Stimulated activated CD8-positive, alpha-beta memory T cell treated with anti-CD3 and anti-CD28 coated beads, Interleukin-4, amount 100 ng/mL, for 4 hours (primary cell): ENCODE results near the gene PNPO.

ENCODE experiments used
- DNase-seq, 2 donors: peaks; one replicate each; pipeline ENCODE4 v3.0.0-alpha.2; 2020; ENCODE audit warnings: low read depth in 2 of 2, low spot score in 1 of 2

The PNPO gene

DNA sequence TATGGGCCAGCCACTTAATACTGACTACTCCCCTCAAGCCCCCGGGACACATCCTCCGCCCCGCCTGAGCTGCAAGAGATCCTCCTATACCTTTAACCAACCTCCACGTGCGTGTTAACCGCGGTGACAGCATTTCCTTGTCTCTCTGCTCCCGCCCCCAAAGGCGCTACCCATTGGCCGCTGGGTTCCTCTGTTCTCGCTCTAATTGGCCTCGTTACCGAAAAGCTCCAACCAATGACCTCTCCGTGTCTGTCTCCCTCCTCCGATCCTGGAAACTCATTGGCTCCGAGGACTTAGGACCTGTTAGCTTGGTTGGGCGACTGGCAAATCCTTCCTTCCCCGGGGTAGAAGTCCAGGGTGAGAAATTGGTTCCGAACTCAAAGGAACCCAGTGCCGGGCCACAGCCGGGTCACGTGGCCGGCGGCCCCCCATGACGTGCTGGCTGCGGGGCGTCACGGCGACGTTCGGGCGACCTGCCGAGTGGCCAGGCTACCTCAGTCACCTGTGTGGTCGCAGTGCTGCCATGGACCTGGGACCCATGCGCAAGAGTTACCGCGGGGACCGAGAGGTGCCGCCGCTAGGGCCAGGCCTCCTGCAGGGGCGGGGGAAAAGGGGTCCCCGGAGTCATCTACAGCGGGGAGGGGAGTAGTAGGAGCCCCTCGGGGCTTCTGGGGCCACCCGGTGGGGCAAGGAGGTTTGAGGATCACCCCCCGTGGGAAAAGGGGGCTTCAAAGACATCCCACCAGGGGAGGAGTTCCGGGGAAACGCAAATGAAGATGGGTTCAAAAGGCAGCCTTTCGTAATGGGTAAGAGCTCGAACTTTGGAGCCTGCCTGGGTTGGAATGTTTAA is at the start of gene PNPO:
Gene PNPO, plus strand, starts transcription at position 326 of the 850 bp plus-strand sequence. Its CDS starts 105 bp downstream, at position 431.
- DNase-seq: peak; percentile 87 to 93

- DNase-seq: no peak
Measured at GRCh38 chr17:47894498-47895346, 46.6 kb upstream of the PNPO start.

DNA sequence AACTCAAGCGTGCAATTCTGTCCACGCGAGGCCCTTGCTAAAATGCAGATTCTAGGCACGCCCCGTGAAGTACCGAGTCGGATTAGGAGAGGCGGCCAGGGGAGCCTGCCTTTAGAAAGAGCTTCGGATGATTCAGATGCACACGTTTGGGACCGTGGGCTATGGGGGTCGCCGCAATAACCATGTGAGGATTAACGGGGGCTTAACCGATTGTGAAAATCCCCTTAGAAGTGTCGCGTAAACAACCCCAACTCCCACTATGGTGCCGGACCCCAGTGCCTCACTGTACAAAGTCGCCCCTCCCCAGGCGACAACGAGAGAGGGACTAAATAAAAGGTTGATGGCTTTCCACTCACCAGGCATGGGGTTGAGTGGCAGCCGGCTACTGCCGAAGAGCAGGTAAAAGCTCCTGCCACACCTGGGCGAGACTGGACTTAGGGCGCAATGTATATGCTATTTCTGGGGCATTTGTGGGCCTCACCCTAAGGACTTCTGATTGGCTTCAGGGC is 46.0 kb upstream of the PNPO start:
- no peak for DNase-seq

DNA sequence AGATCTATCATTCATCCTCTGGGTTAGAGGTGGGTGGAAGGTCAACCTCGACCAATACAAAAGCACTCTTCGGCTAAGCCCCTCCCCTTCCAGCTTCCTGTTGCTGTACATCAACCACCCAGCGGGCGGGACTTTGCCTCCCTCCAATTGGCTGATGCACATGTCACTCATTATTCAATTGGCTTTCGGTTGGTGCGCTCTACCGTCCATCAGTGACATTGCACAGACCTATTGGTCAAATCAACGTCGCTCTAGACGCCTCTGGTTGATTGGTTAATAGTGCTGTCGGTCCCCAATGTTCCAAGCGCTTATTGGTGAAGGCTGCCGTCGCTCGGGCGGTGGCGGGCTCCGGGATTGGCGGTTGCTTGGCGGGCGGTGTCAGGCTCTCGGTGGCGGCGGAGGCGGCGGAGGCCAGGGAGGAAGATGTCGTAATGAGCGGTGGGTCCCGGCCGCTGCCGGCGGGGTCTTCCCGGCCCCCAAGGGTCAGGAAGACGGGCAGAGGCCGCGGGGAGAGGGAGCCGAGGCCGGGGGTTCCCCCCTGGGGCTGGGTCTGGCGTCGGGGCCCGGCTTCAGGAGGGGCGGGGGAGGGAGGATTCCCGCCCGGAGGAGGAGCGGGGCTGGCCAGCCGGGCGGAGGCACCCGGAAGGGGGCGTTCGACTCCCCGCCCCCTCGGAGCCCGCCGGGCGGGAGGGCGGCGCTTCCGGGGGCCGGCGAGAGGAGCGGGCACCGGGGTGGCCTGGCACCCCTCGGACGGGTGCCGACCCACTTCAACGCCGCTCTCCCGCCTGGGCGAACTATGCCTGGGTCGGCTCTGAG is 45.3 kb upstream of the PNPO start, which contains the start of gene SP2:
Gene SP2, plus strand, starts transcription at position 381 of the 816 bp plus-strand sequence. Its CDS starts 51 bp downstream, at position 432.
- peak; percentile 99 for DNase-seq

DNA sequence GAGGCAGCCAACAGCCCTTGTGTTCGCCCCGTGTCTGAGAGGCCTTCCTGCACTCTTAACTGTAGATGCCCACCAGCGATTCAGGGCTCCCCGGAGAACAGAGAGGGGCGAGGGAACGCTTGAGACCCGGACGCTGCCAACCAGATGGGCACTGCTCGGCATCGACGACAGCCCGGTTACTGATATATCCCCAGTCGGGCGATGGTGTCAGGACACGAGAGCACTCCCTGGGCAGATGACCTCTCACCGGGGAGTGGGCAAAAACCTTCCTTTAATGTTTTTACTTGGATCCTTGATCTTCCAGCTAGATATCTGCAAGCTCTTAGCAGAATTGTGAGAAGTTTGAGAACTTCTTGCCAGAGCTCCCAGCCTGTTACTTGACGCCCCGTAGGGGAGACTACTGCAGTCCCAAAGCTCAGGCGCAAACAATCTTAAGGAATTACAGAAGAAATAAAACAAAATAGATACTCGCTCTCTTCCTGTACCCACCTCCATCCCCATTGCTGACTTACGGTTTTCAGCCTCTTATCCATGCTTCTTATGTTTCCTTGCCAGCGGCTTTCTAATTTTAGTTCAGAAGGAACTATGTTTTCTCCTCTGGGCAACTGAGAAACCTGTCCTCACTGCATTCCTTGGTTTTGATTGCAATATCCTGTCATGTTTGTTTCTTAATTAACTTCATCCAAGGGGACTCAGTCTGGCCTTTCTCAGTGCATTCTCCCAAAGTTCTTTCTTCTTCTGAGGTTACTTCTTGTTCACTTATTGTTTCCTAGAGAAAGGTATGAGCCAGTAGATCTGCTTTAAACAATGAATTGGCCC is 44.5 kb upstream of the PNPO start:
- DNase-seq: peak; percentile 1 to 6

DNA sequence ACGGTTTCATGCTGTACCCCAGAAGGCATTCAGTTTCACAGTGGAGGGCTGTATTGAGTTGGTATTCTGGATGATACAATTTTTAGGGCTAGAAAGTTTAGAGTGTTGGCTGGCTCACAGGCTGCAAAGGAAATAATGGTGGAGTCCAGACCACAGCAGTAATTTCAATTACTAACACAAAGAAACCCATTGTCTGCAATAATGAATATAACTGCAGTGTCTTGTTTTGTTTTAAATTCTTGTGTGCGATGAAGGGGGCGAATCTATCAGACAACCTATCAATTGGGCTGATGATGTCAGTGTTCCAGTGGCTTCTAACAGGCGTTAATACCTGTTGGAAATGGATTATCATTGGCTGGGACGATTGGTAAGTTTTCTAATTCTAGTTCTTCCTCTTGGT is 43.8 kb upstream of the PNPO start:
- no peak for DNase-seq

DNA sequence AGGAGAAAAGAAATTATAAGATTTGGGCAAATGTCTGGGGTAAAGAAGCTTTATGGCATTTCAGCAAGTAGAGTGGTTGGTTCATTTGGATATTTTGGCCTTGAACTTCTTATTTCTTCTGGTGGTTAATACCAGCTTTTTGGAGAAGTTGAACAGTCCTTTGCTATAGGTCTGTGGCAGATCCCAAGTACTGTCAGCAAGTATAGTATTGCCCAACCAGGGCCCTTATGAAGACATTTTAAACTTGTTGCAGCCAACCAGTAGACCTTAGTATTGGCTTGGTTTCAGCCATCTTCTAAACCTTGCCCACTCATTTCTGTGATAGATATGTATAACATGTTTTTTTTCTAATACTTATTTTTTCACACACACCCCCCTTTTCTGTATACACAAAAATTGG is 43.1 kb upstream of the PNPO start:
- no peak for DNase-seq

GRCh38 chr17:47899643-47900042 is 41.7 kb upstream of the PNPO start:
- DNase-seq: no peak

- no peak for DNase-seq
Measured at GRCh38 chr17:47901423-47901822, 39.9 kb upstream of the PNPO start.

DNA sequence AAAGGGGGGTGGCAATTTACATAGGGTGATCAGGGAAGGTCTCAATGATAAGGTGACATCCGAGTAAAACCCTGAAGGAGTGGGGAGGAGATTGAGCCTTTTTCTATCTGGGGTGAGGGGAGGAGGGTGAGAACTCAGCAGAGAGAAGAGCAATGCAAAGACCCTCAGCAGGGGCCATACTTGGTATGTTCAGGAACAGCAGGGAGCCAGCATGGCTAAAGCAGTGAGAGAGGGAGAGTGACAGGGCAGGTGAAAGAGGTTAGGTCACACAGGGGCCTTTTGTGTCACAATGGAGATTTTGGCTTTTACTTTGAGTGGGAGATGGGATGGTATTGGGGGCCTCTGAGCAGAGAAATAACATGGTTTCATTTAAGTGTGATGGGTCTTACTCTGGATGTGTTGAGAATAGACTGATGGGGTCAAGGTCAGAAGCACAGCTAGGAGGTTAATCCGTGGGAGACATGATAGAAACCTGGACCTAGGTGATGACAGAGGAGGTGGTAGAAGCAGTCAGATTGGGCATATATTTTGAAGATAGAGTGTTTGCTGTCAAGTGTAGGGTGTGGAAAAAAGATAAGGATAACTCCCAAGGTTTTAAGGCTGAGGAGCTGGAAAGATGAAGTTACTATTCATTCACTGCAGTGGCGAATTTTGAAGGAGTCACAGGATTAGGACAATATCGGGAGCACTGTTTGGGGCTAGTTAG is 39.2 kb upstream of the PNPO start:
- no peak for DNase-seq

DNA sequence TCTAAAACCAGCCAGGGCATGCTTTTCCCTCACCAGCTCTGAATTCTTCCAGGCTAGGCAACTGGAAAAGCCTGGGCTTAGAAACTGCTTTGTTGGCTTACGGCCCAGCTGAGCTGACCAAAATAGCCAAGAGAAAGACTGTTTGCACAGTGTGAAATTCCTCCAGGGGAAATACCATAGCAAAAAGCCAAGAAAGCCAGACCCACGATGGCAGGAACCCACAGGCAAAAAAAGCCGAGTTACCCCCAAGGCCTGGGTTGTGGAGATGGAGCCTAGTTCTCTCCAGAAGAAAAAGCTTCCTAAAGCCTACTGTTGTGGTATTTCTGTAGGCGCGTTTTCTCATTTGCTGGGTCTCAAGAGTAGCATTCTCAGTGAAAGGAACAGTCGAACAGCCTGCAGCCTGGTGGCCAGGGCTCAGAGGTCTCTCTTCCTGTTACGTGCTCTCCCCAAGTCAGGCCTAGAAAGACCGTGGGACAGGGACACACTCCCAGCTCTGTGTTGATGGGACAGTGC is 36.1 kb upstream of the PNPO start:
- DNase-seq: no peak

DNA sequence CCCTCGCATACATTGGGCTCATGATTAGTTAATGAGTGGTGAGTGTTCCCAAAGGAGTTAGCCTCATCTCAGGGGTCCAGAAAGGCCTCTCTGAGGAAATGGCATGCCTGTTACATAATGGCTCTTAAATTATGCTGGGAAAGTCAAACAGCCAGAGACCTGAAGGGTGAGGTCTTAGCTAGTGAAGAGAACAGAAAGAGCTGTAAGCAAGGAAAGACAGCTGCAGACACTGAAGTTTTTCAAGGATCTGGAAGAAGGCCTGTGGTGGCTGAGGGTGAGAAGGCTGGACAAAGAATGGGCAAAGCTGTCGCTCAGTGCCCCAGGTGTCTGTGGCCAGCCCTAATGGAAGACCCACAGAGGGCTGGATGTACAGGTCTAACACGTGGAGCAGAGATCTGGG is 34.9 kb upstream of the PNPO start:
- DNase-seq: no peak

DNA sequence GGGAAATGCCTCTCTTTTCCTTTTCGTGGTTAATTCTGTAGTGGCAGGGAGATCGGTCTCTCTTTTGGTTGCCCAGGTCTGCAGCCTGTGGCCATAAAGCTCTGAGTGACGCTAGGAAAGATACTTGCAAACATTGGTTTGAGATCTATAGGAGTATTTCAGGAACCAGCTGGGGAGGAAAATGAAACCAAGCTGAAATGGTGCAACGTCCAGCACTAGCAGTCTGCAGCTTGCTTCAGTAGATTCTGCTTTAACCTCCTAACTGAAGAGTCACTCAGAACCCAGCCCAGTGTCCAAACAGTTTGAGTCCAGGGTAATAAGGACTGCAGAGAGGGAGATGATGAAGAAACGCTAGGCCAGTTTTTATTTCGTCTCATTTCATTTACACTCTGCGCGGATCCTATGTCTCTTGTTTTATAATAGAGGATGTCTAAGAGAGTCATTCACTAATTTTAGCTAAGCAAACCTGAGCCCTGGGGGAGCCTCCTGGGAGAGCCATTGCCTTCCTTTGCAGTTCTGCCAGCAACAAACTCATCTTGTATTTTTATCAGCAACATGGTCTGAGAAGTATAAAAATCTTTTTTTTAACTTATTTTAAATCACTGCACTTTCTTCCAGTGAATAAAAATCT is 33.3 kb upstream of the PNPO start:
- no peak for DNase-seq

DNA sequence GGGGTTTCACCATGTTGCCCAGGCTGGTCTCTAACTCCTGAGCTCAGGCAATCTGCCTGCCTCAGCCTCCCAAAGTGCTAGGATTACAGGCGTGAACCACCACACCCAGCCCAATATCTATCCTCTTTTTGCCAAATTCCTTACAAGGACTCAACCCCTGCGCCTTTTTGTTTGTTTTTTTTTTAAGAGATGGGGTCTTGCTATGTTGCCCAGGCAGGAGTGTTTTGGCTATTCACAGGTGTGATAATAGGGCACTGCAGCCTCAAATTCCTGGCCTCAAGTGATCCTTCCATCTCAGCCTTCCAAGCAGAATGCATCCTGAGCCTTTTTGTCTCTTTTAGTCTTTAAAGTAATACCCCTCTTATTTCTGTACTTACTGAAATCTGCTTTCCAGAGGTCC is 28.3 kb upstream of the PNPO start:
- no peak for DNase-seq

DNA sequence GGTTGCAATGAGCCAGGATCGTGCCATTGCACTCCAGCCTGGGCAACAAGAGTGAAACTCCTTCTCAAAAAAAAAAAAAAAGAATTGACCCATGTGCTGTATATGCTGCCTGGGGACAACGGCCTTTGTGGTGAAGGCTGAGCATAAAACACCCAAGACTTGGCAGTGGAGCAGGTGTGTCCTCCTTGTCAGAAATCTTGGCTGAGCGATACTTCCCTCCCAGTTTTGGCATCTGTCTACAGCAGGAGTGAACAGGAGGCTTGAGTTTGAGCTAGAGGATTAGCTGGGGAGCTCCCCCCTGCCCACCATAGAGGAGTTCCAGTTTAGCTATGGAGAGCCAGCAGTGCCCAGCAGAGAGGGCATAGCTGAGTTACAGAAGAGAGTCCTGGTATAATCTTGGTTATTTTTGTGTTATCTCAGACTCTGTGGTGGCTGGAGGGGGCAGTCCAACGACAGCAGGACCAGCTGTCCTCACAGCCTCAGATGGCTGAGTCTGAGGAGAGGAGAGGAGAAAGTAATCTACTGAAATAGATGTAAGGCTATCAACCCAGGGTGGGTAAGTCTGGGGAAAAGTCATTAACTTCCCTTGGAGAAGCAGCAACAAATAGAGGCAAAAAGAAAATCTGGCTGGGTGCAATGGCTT is 26.9 kb upstream of the PNPO start:
- no peak for DNase-seq

DNA sequence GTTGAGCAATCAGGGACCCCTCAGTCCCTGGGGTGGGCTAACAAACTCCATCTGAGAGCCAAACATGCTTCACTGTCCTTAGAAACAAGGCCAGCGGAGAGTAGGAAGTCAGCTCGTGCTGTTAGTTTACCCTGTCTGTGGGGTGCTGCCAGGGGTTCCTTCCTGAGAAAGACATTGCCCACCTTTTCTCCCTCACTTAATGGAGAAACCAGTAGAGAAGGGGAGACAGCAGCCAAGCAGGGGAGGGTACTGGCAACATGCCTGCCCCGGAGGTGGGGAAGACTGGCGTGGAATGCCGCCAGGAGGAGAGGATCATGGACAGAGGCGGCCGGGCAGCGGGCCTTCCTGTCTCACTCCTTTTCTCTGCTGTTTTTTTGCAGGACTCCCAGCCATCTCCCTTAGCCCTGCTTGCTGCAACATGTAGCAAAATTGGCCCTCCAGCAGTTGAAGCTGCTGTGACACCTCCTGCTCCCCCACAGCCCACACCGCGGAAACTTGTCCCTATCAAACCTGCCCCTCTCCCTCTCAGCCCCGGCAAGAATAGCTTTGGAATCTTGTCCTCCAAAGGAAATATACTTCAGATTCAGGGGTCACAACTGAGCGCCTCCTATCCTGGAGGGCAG is 25.5 kb upstream of the PNPO start:
- no peak for DNase-seq

DNA sequence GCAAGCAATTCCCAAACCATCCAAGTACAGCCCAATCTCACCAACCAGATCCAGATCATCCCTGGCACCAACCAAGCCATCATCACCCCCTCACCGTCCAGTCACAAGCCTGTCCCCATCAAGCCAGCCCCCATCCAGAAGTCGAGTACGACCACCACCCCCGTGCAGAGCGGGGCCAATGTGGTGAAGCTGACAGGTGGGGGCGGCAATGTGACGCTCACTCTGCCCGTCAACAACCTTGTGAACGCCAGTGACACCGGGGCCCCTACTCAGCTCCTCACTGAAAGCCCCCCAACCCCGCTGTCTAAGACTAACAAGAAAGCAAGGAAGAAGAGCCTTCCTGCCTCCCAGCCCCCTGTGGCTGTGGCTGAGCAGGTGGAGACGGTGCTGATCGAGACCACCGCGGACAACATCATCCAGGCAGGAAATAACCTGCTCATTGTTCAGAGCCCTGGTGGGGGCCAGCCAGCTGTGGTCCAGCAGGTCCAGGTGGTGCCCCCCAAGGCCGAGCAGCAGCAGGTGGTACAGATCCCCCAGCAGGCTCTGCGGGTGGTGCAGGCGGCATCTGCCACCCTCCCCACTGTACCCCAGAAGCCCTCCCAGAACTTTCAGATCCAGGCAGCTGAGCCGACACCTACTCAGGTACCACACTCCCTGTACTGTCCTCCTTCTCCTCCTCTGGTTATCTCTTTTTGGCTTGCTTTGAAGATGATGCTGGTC is 24.7 kb upstream of the PNPO start:
- no peak for DNase-seq
